ENCODE measurements around the gene FAM13A.

- TF ChIP-seq, protein P1, sequence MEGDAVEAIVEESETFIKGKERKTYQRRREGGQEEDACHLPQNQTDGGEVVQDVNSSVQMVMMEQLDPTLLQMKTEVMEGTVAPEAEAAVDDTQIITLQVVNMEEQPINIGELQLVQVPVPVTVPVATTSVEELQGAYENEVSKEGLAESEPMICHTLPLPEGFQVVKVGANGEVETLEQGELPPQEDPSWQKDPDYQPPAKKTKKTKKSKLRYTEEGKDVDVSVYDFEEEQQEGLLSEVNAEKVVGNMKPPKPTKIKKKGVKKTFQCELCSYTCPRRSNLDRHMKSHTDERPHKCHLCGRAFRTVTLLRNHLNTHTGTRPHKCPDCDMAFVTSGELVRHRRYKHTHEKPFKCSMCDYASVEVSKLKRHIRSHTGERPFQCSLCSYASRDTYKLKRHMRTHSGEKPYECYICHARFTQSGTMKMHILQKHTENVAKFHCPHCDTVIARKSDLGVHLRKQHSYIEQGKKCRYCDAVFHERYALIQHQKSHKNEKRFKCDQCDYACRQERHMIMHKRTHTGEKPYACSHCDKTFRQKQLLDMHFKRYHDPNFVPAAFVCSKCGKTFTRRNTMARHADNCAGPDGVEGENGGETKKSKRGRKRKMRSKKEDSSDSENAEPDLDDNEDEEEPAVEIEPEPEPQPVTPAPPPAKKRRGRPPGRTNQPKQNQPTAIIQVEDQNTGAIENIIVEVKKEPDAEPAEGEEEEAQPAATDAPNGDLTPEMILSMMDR (IDR thresholded peaks at IDR 0.05), result no peak
- no peak for TF ChIP-seq POLR2AphosphoS5 (IDR thresholded peaks at IDR 0.05)
These were observed 276.6 kb downstream of the FAM13A start for GRCh38 chr4:88780389-88780788.

Data from breast epithelium (tissue), 3 donors.